ENCODE data around the gene GBE1.
"Not testable (repeated sequence)": the region's sequence is repeated elsewhere in the genome, so short reads cannot be mapped to it uniquely, and the experiment has no call there.

GBE1 gene

DNA sequence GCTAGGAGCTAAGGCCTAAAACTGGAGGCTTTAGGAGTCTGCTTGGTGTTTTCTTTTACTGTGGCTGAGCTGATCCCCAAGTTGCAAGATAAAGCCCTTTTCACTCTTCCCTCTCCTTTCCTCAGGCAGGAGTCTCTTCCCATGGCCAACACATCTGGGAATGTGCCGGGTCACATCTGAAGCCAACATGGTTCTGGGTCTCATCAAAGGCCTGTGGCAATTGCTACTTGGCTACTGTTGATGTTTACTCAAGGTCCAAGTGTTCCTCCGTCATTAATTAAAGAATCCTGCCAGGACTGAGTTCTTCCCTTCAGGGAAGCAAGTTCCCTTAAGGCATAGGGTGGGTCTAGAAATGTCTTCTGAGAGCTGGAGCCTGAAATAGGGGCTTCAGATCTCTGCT lies 230.2 kb downstream of the GBE1 start:
- no peak for DNase-seq (ENCODE audit: low read depth)

DNA sequence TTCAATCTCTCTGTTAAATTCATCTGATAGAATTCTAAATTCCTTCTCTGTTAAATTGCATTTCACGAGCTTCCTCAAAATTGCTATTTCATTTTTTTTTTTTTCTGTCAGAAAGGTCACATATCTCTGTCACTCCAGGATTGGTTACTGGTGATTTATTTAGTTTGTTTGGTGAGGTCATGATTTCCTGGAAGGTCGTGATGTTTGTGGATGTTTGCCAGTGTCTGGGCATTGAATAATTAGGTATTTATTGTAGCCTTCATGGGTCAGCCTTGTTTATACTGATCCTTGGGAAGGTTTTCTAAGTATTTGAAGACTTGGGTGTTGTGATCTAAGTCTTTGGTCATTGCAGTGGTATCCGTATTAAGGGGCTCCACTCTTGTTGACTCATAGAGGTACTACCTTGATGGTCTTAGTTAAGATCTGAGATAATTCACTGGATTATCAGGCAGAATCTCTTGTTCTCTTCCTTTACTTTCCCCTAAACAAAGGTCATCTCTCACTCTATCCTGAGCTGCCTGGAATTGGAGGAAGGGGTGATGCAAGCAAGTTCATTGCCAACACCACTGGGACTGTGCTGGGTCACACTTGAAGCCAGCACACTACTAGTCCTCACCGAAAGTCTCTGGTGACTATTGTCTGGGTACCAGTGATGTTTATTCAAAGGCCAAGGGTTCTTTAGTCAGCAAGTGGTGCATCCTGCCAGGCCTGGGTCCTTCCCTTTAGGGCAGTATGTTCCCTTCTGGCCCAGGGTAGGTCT lies 231.1 kb downstream of the GBE1 start:
- no peak for DNase-seq (ENCODE audit: low read depth)

DNA sequence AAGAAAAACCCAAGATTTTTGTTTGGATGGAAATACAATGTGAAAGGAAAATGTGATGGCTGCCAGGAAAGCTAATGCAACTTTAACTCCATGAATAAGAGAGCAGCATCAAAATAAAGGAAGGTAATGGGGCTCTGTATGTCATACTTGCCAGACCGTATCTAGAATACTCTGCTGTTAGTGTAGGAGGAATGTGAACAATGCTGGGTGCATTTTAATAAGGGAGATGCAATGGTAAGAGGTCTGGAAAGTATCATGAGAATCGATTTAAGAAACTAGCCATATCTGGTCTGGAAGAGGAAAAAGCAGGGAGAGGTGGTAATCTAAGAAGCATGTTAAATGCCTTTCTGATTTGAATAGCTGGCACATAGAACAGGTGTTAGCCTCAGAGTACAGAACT lies 239.6 kb downstream of the GBE1 start:
- no peak for DNase-seq (ENCODE audit: low read depth)

DNA sequence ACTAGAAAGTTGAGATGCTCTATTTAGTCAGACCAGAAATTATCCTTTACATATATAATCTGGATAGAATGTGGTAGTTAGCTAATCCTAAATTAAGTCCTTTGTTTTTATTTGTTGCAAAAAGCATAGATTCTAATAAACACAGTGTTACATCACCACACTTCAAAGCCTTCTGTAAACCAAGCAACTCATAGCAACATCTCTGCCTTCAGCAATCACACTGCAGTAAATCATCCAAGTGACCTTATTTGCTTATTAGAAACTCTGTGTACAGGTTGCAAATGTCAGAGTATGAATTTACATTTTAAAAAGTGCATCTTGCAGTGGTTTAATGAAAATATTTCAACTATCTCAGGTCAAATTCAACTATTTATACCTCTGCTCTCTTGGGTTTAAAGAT lies 242.5 kb downstream of the GBE1 start:
- no peak for DNase-seq (ENCODE audit: low read depth)

DNA sequence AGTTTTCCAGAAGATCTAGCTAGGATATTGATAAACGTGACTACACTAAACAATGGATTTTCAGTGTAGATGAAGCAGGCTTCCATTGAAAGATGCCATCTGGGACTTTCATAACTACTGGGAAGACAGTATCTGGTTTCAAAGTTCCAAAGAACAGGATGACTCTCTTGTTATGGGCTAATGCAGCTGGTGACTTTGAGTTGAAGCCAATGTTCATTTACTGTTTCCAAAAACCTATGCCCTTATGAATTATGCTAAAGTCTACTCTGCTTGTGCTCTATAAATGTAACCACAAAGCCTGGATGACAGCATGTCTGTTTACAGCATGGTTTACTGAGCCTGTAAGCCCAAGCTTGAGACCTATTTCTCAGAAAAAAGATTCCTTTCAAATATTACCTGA lies 245.4 kb downstream of the GBE1 start:
- no peak for DNase-seq (ENCODE audit: low read depth)

DNA sequence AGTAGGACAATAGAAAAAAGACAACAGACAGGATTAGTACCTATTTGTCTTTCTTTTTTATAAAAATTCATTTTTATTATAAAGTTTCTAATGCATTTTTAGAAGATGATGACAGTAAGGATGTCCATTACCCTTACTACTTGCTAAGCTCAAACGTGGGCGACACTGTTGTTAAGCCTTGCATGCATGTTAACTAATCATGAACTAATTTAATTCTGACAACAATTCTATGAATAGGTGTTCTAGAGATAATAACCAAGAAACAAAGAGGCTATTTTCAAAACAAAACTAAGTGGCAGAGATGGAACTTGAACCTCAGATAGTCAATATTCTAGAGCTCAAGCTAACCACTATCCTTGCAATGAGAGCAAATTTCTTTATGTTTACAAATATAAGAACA lies 247.9 kb downstream of the GBE1 start:
- DNase-seq (ENCODE audit: low read depth): no peak

DNA sequence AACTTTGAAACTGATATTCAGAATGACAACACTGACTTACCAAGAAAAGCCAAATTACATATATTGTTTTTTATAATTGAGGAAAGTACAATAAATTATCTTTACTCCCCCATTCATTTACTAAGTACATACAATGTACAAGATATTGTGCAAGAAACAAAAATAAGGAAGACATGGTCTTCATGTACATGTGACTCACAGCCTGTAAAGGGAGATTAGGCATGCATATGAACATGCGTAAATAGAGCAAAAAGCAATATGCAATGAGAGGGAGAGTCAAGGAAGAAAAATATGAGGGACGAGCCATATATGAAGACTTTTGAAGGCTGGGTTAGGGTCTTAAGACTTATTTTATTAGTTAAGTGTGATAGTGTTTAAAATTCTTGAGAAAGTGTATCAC lies 258.4 kb downstream of the GBE1 start:
- no peak for DNase-seq (ENCODE audit: low read depth)

- DNase-seq (ENCODE audit: low read depth): no peak
Observed at GRCh38 chr3:81502236-81502635, 259.2 kb downstream of the GBE1 start.

DNA sequence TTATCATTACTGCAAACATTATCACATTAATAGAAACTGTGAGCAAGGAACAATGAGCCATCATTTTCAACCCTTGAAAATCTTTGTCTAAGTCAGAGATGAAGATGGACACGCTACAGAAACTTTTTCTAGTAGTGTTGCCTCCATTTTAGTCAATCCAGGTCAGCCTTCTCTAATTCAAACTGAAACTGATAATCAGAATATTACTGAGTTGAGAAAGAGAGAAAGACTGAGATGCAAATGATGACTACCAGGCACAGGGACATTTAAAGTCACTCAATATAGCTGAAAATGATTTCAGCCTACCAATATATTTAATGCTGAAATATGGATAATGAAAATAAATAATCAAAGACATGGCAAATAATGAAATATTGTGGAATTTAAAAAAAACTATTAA lies 261.4 kb downstream of the GBE1 start:
- DNase-seq (ENCODE audit: low read depth): no peak

GRCh38 chr3:81497572-81498251 lies 263.7 kb downstream of the GBE1 start:
- DNase-seq (ENCODE audit: low read depth): no peak

DNA sequence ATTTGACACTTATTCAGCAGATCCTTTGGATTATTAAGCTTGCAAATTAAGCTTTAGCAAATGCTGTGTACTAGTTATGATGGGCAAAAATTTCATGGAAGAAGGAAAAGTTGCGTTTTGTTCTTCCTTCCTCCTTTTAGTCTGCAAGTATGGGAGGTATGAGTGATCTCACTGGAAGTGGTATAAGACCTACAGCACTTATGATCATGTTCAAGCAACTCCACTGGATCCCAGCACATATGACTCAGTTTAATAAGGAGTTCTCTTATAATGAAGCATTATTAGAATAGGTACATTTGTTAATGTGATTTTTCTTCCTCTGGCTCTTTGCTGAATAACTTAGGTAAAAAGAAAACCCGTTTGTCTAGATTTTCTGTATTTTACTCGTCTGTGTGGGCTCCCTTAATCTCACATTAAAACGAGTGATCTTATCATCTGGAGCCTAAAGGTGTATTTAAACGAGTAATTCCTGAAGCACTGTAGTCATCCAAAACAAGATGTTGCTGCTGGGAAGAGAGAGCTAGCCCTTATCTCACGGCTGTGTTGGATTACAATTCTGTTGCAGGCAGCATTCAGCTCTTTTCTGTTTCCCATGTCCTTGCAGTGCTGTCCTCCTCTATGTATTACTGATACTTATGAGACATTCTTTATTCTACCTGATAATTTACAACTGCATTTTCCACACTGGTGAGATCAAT lies 264.9 kb downstream of the GBE1 start:
- DNase-seq (ENCODE audit: low read depth): no peak

- DNase-seq (ENCODE audit: low read depth): not testable (repeated sequence)
Observed at GRCh38 chr3:81492471-81492870, 269.0 kb downstream of the GBE1 start.

- no peak for DNase-seq (ENCODE audit: low read depth)
Observed at GRCh38 chr3:81492040-81492439, 269.4 kb downstream of the GBE1 start.

DNA sequence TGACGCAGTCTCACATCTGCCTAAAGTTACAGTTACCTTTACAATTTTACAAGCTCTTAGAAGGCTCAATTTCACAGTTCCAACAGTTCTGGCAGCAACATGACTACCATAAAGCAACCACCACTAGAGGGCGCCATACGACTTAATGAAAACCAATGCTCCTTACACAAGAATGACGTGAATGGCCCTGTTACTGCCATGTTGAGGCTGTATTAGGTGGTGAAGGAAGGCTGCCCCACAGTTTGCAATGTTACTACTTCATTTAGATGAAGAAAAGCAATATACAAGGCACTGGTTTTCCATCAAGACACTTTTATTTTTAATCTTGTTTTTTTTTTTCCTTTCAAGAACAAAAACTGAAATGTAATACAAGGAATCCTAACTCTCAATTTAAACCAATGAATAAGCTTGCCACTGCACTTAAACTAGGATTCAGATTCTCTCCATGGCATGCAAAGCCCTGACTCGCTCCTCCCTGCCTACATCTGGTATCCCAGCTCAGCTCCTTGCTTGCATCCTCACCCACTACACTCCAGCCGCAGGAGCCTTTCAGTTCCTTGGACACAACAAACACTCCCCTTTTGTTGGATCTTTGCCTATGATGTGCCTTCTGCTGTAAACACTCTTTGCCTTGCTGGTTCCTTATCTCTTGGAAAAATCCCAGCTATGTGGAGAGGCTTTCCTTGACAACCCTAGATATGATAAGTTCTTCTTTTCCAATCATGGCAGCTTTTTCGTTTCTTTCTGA lies 270.7 kb downstream of the GBE1 start:
- peak; percentile 25 for DNase-seq (ENCODE audit: low read depth)

- no peak for DNase-seq (ENCODE audit: low read depth)
Observed at GRCh38 chr3:81485444-81485865, 276.0 kb downstream of the GBE1 start.

- DNase-seq (ENCODE audit: low read depth): no peak
Observed at GRCh38 chr3:81484520-81484919, 276.9 kb downstream of the GBE1 start.

DNA sequence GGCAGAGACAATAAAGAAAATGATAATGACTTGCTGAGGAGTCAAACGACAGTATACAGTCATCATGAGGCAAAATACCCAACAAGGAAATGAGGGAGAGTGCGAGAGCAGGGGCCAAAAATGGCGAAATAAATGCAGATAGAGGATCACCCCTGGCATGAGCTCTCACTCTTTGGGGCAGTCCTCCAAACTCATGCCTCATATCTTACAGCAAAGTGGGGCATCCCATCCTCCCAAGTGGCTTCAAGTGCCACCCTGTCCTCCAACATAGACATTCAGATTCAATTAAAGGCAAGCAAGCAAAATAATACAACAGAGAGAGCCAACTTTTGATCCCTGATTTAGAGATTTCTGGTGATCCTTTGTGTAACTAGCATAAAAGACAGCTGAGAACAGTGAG lies 278.4 kb downstream of the GBE1 start:
- no peak for DNase-seq (ENCODE audit: low read depth)

GRCh38 chr3:81477740-81478139 lies 283.7 kb downstream of the GBE1 start:
- DNase-seq (ENCODE audit: low read depth): no peak

- no peak for DNase-seq (ENCODE audit: low read depth)
Observed at GRCh38 chr3:81476692-81477091, 284.8 kb downstream of the GBE1 start.

GRCh38 chr3:81472600-81473362 lies 288.7 kb downstream of the GBE1 start:
- no peak for DNase-seq (ENCODE audit: low read depth)

DNA sequence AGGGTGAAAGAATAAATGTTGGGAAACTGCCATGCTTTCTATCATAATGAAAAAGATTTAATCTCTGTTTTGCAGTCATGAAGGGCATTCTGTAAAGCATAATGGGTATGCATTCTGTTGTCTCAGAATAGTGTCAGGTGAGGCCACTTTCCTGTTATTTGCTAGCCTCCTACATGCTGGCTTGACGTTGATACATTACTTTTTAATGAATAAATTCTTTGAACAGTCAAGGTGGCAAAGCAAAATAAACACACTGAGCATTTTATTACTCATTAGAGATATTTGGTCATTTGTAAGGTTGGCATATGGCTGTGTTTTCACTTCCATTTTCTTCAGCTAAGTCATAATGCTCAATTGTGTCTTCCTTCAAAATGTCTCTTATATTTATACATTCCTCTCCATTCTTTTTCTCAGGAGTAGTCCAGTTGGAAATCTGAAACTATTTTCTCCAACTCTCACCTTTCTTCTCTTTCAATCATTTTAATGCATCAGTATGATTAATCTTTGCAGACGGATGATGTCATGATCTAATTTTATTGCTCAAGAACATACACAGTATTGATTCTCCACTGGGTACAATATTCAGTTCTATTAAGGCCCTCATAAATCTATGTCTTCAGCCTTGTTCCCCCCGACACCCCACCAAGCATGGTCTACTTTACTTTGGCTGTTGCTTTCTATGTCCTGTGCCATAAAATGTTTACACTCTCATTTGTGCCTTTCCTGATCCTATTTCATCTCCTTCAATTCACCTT lies 290.7 kb downstream of the GBE1 start:
- DNase-seq (ENCODE audit: low read depth): no peak

All from T-helper 22 cell (primary cell).